EL (cell line): ENCODE results near the gene SLC10A7.

Source experiments
- DNase-seq: peaks from one replicate; pipeline ENCODE4 v3.0.0-alpha.2; 2016

Gene SLC10A7

GRCh38 chr4:146343776-146344175 lies 178.0 kb downstream of the SLC10A7 start:
- no peak for DNase-seq

DNA sequence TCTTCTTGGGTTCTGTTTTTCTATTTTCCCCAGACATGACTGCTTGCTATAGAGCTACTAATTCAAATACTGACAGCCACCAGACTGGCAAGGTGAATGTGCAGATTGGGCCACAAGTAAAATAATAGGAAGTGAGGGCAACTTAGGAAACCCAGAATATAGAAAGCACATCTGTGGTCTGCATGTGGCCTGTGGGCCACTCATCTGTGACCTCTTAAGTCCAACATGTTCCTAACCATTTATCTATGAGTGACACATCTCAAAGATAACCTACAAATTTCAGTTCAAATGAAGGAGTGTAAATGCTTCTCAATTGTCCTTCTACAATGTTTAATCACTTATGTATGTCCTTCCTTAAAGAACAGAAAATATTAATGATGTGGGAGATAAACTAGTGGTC lies 178.5 kb downstream of the SLC10A7 start:
- DNase-seq: no peak

- DNase-seq: peak; percentile 45
These were observed 179.0 kb downstream of the SLC10A7 start for GRCh38 chr4:146342600-146343192.

DNA sequence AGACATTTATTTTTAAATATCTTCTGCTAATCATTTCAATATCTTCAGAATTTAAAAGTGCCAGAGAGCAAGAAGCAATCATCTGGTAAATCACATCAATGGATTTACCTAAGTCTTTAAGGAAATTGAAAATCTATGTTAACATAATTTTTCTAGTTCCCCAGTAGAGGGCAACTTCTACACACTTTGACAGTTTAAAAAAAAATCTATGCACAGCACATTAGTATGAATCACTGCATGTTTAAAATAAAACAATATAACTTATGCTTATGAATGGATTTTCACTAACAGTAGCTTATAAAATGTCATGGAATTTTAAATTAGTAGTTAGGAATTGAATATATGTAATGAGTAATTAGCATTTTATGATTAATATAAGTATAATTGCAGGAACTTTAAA lies 180.9 kb downstream of the SLC10A7 start:
- DNase-seq: peak; percentile 29

GRCh38 chr4:146338512-146338911 lies 183.2 kb downstream of the SLC10A7 start:
- no peak for DNase-seq

DNA sequence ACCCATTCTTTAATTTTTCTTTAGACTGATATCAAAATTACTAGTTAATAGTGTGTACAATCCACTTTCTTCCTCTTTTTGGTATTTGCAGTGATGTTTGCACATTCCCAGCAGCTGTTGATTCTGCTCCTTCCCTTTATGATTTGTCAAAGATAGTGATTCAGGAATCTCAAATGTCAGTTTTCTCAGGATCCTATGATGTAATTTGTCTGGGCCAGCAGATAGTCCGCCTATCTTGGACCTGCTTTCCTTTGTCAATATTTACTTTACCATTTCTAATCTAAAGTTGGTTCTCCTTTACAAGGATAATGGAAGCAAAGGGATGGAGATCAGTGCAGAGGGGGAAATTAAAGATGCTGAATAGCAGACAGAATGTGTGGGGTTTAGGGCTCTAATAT lies 185.3 kb downstream of the SLC10A7 start:
- no peak for DNase-seq

DNA sequence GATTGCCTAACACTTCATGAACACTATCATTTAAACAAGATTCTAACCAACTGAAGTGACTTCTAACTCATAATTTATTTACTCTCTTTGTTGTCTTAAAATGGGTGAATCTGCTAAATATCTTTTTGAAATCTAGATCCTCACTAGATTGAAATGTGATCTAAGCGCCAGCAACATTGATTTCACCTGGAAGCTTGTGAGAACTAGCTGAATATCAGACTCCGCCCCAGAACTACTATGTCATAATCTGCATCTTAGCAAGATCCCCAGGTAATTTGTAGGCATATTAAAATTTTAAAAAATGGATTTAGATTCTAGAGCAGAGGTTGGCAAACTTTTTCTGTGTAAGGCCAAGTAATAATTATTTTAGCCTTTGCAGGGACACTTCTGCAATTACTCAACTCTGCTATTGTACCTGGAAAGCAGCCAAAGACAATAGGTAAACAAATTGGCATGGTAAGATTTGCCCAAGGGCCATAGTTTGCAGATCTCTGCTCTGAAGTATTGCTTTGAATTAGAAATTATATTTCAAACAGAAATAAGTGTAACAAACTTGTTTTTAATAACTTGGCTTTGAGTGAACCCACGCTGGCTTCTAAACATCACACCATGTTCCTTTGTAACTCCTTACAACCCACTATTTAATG lies 185.9 kb downstream of the SLC10A7 start:
- peak; percentile 41 for DNase-seq

DNA sequence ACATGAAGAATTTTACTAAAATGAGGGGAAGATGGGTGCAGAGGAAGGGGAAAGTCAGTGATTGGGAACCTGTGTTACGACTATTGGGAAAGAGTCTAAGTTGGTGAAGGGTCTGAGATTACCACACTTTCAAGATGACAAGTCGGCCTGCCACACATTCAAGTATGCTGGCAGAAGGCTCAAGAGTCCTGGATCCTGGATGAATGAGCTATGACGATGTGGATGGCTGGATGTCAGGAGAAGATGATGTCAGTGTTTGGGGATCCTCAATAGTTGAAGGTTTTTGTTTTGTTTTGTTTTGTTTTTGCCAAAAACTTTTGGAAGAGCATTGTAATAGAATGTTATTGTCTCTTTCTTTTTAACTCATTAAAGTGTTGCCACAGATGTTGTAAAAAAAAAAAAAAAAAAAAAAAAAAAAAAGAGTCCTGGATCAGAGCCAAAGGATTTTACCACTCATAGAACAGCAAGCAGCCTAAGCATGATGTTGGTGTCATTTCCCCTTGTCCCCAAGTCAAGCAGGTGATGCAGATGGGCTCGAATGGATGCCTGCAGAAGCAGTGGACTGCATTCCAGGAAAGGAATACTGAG lies 186.8 kb downstream of the SLC10A7 start:
- DNase-seq: no peak

- no peak for DNase-seq
These were observed 187.9 kb downstream of the SLC10A7 start for GRCh38 chr4:146333895-146334262.

DNA sequence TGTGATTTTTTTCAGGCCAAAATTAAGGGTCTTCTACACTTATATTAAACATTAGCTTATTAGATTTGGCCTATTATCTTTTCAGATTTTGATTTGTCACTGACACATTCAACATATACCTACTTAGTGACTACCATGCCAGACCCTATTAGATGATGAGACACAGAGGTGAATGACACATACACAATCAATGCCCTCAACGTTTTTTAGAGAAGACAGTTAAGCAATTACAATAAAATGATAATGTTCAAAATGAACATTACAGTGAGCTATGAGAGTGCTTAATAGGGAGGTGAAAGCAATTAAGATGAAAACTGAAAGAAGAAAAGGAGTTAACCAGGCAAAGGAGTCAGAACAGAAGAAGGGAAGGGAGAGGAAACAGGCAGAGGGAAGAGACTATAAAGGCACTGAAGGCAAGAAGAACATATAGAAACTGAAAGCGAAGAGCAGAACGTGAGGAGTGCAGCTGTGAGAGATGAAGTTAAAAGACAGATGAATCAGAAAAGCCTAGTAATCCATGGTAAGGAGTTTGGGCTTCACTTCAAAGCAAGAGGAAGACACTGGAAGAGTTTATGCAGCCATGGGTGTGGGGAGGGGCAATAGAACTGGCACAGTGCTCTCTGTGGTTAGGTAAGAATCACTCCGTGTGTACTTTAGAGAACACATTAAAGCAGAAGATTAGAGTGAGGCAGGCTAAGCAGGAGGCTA lies 188.4 kb downstream of the SLC10A7 start:
- peak; percentile 61 for DNase-seq

GRCh38 chr4:146330392-146330791 lies 191.3 kb downstream of the SLC10A7 start:
- peak; percentile 52 for DNase-seq

DNA sequence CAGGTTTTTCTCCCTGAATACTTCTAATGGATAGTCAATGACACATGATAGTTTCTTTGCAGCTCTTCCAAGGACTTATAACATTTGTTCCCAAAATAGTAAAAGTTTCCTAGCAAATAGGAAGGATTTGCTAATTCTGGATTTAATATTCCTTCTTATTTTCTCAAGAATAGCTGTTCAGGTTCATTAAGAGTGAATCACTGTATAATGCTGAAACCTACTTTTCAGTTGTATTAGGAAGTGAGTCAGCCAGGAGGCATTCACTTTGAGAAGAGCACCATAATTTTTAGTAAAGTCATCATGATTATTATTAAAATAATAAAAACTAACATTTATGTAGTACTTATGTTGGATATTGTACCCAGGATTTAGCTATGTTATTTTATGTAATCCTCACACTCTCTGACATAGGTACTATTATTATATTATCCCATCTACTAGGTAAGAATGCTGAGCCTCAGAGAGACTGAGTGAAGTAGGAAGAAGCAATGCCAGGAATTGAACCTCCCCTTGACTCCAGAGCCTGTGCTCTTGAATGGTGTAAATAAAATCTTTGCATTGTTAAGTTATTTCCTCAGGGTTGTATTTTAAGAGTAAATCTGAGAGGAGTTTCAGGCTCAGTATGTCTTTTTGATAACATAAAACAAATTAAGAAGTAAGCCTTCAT lies 192.6 kb downstream of the SLC10A7 start:
- DNase-seq: peak; percentile 81

GRCh38 chr4:146327859-146328650 lies 193.7 kb downstream of the SLC10A7 start:
- DNase-seq: no peak

DNA sequence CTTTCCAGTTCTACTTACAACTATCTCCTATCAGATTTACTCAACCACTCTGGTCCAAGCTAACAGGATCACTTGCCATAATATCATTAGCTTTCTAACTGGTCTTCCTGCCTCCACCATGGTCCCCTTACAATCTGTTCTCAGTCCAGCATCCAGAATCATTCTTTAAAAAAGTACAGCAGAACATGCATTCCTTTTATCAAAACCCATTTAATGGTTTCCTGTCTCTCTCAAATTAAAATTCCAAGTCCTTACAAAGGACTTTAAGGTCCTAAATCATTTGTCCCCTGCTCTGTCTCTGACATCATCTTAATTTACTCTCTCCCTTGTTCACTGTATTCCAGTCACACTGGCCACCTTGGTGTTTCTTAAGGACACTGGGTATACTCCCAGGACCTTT lies 202.8 kb downstream of the SLC10A7 start:
- no peak for DNase-seq

GRCh38 chr4:146317783-146318182 lies 204.0 kb downstream of the SLC10A7 start:
- DNase-seq: no peak

GRCh38 chr4:146315184-146315583 lies 206.6 kb downstream of the SLC10A7 start:
- no peak for DNase-seq

GRCh38 chr4:146311238-146311970 lies 210.3 kb downstream of the SLC10A7 start:
- DNase-seq: no peak

DNA sequence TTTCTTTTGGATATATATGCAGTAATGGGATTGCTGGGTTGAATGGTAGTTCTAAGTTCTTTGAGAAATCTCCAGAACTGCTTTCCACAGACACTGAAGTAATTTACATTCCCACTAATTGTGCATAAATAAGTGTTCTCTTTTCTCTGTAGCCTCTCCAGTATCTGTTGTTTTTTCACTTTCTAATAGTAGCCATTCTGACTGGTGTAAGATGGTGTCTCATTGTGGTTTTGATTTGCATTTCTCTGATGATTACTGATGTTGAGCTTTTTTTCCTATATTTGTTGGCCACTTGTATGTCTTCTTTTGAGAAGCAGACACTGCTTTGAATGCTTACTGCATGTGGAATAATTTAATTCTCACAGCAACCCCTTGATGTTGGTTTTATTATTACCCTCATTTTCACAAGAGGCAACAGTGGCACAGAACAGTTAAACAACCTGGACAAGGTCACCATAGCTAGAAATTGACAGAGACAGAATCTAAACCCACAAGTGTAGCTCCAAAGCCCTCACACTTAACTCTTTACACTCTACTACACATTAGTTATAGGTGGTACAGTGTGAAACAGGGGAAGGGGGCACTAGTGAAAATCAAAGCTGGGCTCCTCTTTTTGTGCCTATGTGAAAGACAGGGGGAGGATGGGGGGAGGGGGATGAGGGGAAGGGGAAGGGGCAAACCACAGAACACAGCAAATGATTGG lies 211.3 kb downstream of the SLC10A7 start:
- no peak for DNase-seq

DNA sequence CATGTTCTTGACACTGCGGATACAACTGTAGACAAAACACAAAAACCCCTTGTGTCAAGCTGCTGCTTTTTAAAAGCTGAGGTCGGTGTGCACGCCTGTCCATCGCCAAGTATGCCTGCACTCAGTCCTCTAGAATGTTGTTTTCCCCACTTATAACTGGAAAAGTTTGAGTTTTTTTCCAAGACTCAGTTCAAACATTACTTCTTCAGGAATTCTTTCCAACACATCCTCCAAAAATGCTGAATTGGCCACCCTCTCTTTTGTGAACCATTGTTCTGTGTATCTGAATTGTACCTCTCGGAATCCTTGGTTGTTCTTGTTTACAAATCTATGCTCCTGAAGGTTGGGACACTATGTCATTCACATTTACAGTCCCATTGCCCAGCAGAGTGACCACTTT lies 212.8 kb downstream of the SLC10A7 start:
- no peak for DNase-seq

DNA sequence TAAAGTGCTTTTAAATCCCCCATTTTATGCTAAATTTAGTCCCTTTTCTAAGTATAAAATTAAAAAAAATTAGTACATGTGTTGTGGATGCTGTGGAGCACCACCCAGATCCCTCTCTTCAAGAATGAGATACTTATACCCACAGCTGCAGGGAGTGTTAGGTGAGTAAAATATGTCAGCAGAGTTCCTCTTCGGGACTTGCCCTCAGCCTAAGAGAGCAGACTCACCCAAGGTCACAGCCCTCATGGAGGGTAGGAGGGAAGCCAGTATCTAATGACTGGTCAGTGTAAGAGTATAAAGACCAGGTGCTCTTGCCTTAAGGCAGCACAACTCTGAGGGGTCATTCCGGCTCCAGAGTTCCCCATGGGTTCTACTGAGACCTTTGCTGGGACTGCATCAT lies 218.9 kb downstream of the SLC10A7 start:
- no peak for DNase-seq

GRCh38 chr4:146299607-146300006 lies 222.1 kb downstream of the SLC10A7 start:
- DNase-seq: no peak
